Measurements from ENCODE around the gene RMRP.

DNA sequence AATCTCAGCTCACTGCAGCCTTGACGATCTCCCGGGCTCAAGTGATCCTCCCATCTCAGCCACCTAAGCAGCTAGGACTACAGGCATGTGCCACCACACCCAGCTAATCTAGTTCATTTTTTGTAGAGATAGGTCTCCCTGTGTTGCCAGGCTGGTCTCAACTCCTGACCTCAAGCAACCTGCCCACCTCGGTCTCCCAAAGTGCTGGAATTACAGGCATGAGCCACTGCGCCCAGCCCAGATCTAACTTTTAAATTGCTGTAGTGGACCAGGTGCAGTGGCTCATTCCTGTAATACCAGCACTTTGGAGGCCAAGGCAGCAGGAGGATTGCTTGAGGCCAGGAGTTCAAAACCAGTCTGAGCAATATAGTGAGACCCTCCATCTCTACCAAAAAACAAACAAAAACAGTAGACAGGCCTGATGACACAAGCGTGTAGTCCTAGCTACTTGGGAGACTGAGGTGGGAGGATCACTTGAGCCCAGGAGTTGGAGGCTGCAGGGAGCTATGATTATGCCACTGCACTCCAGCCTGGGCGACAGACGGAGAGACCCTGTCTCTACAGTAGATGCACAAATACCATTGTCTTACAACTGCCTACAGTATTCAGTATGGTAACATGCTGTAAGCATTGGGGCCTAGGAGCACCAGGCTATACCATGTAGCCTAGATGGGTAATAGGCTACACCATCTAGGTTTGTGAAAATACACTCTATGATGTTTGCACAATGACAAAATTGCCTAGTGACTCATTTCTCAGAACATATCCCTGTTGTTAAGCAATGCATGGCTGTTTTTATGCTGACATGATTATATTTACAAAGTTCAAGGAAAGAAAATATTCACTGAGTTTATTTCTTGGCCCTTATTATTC lies 5.6 kb downstream of the RMRP start:
- TF ChIP-seq, protein P1, sequence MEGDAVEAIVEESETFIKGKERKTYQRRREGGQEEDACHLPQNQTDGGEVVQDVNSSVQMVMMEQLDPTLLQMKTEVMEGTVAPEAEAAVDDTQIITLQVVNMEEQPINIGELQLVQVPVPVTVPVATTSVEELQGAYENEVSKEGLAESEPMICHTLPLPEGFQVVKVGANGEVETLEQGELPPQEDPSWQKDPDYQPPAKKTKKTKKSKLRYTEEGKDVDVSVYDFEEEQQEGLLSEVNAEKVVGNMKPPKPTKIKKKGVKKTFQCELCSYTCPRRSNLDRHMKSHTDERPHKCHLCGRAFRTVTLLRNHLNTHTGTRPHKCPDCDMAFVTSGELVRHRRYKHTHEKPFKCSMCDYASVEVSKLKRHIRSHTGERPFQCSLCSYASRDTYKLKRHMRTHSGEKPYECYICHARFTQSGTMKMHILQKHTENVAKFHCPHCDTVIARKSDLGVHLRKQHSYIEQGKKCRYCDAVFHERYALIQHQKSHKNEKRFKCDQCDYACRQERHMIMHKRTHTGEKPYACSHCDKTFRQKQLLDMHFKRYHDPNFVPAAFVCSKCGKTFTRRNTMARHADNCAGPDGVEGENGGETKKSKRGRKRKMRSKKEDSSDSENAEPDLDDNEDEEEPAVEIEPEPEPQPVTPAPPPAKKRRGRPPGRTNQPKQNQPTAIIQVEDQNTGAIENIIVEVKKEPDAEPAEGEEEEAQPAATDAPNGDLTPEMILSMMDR (IDR thresholded peaks at IDR 0.05; ENCODE audit: insufficient read depth, low read length): no peak
- TF ChIP-seq, protein P2, sequence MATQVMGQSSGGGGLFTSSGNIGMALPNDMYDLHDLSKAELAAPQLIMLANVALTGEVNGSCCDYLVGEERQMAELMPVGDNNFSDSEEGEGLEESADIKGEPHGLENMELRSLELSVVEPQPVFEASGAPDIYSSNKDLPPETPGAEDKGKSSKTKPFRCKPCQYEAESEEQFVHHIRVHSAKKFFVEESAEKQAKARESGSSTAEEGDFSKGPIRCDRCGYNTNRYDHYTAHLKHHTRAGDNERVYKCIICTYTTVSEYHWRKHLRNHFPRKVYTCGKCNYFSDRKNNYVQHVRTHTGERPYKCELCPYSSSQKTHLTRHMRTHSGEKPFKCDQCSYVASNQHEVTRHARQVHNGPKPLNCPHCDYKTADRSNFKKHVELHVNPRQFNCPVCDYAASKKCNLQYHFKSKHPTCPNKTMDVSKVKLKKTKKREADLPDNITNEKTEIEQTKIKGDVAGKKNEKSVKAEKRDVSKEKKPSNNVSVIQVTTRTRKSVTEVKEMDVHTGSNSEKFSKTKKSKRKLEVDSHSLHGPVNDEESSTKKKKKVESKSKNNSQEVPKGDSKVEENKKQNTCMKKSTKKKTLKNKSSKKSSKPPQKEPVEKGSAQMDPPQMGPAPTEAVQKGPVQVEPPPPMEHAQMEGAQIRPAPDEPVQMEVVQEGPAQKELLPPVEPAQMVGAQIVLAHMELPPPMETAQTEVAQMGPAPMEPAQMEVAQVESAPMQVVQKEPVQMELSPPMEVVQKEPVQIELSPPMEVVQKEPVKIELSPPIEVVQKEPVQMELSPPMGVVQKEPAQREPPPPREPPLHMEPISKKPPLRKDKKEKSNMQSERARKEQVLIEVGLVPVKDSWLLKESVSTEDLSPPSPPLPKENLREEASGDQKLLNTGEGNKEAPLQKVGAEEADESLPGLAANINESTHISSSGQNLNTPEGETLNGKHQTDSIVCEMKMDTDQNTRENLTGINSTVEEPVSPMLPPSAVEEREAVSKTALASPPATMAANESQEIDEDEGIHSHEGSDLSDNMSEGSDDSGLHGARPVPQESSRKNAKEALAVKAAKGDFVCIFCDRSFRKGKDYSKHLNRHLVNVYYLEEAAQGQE (IDR thresholded peaks at IDR 0.05; ENCODE audit: insufficient replicate concordance, low read depth): no peak
- no peak for TF ChIP-seq POLR2AphosphoS5 (IDR thresholded peaks at IDR 0.05; ENCODE audit: low read depth)

All from HL-60 (cell line).